Mucosa of rectum (tissue), 2 donors: Measurements from ENCODE around the gene TMEM236.

Source experiments
- H3K27ac ChIP-seq, 2 donors: one replicate each; pipeline ENCODE4 v1.7.0; 2013; ENCODE audit warnings: inconsistent platforms in 2 of 2, low read depth in 2 of 2, low read length in 2 of 2
- H3K27me3 ChIP-seq, 2 donors: one replicate each; pipeline ENCODE4 v1.7.0; 2013; ENCODE audit warnings: low read length in 2 of 2; ENCODE audit not compliant: control insufficient read depth in 2 of 2, insufficient read depth in 2 of 2
- H3K36me3 ChIP-seq, 2 donors: one replicate each; pipeline ENCODE4 v1.7.0; 2013; ENCODE audit warnings: low read length in 2 of 2; ENCODE audit not compliant: control insufficient read depth in 2 of 2, insufficient read depth in 2 of 2
- H3K4me1 ChIP-seq, 2 donors: one replicate each; pipeline ENCODE4 v1.7.0; 2013; ENCODE audit warnings: low read length in 2 of 2, mild to moderate bottlenecking in 1 of 2; ENCODE audit not compliant: control insufficient read depth in 2 of 2, insufficient read depth in 2 of 2
- H3K4me3 ChIP-seq, 2 donors: one replicate each; pipeline ENCODE4 v1.7.0; 2013; ENCODE audit warnings: low read length in 2 of 2
- H3K9ac ChIP-seq, 2 donors: one replicate each; pipeline ENCODE4 v1.7.0; 2013; ENCODE audit warnings: low read length in 2 of 2, low read depth in 1 of 2, mild to moderate bottlenecking in 1 of 2
- H3K9me3 ChIP-seq, 2 donors: one replicate each; pipeline ENCODE4 v1.7.0; 2013; ENCODE audit warnings: low read length in 2 of 2; ENCODE audit not compliant: control insufficient read depth in 2 of 2
- donor health status: healthy.
- donor health status: Normal muscosa, but diverticular disease.

TMEM236 gene

GRCh38 chr10:17740668-17741067, 11.3 kb upstream of the TMEM236 start:
- H3K4me1 ChIP-seq, result peaks cover 2 to 5% of the 10 kb centered on the region in 2 donors
- no peaks in the 10 kb centered on the region for H3K9me3 ChIP-seq
- H3K9ac ChIP-seq, result no peak overlapping the region
- H3K27ac ChIP-seq, result no peak overlapping the region
- no peaks in the 10 kb centered on the region for H3K27me3 ChIP-seq
- H3K4me3 ChIP-seq, result no peak overlapping the region
- H3K36me3 ChIP-seq, result no peaks in the 10 kb centered on the region

GRCh38 chr10:17742918-17743317, 9.1 kb upstream of the TMEM236 start:
- H3K36me3 ChIP-seq, result no peaks in the 10 kb centered on the region
- H3K4me1 ChIP-seq, result peaks cover 2 to 5% of the 10 kb centered on the region in 2 donors
- no peaks in the 10 kb centered on the region for H3K9me3 ChIP-seq
- no peak overlapping the region for H3K9ac ChIP-seq
- H3K27me3 ChIP-seq, result no peaks in the 10 kb centered on the region
- H3K4me3 ChIP-seq, result no peak overlapping the region
- no peak overlapping the region for H3K27ac ChIP-seq

GRCh38 chr10:17743437-17743836, 8.6 kb upstream of the TMEM236 start:
- no peaks in the 10 kb centered on the region for H3K9me3 ChIP-seq
- H3K36me3 ChIP-seq, result no peaks in the 10 kb centered on the region
- no peak overlapping the region for H3K4me3 ChIP-seq
- H3K27me3 ChIP-seq, result no peaks in the 10 kb centered on the region
- H3K9ac ChIP-seq, result no peak overlapping the region
- peaks cover 2 to 5% of the 10 kb centered on the region in 2 donors for H3K4me1 ChIP-seq
- no peak overlapping the region for H3K27ac ChIP-seq

- no peak overlapping the region for H3K27ac ChIP-seq
- no peaks in the 10 kb centered on the region for H3K9me3 ChIP-seq
- H3K9ac ChIP-seq, result no peak overlapping the region
- H3K4me1 ChIP-seq, result peaks cover 2 to 5% of the 10 kb centered on the region in 2 donors
- no peaks in the 10 kb centered on the region for H3K36me3 ChIP-seq
- peak overlapping the region in 1 of 2 donors; percentile 16 for H3K4me3 ChIP-seq
- H3K27me3 ChIP-seq, result no peaks in the 10 kb centered on the region
Observed at GRCh38 chr10:17744341-17744861, 7.6 kb upstream of the TMEM236 start.

- H3K4me1 ChIP-seq, result peaks cover 4 to 11% of the 10 kb centered on the region in 2 donors
- no peaks in the 10 kb centered on the region for H3K27me3 ChIP-seq
- no peak overlapping the region for H3K4me3 ChIP-seq
- H3K9me3 ChIP-seq, result no peaks in the 10 kb centered on the region
- no peak overlapping the region for H3K27ac ChIP-seq
- H3K36me3 ChIP-seq, result no peaks in the 10 kb centered on the region
- no peak overlapping the region for H3K9ac ChIP-seq
Observed at GRCh38 chr10:17747883-17748550, 4.0 kb upstream of the TMEM236 start.

- no peaks in the 10 kb centered on the region for H3K27me3 ChIP-seq
- H3K9me3 ChIP-seq, result no peaks in the 10 kb centered on the region
- no peak overlapping the region for H3K27ac ChIP-seq
- H3K4me3 ChIP-seq, result no peak overlapping the region
- H3K4me1 ChIP-seq, result peaks cover 6 to 13% of the 10 kb centered on the region in 2 donors
- no peak overlapping the region for H3K9ac ChIP-seq
- H3K36me3 ChIP-seq, result no peaks in the 10 kb centered on the region
Observed at GRCh38 chr10:17749890-17750289, 2.1 kb upstream of the TMEM236 start.

- Histone ChIP-seq H3K36me3 (no peaks in the 10 kb centered on the region), H3K4me1 (peaks cover 25 to 50% of the 10 kb centered on the region in 2 donors), H3K27ac (peak overlapping the region; percentile 71 to 75), H3K4me3 (peak overlapping the region; percentile 64 to 74), H3K9me3 (no peaks in the 10 kb centered on the region), H3K27me3 (no peaks in the 10 kb centered on the region), H3K9ac (peak overlapping the region in 1 of 2 donors; percentile 50)
Observed at GRCh38 chr10:17756557-17757217, 4.7 kb downstream of the TMEM236 start.

- Histone ChIP-seq H3K36me3 (no peaks in the 10 kb centered on the region), H3K27ac (peak overlapping the region; percentile 38 to 77), H3K4me3 (no peak overlapping the region), H3K27me3 (no peaks in the 10 kb centered on the region), H3K9me3 (no peaks in the 10 kb centered on the region), H3K9ac (no peak overlapping the region), H3K4me1 (peaks cover 23 to 53% of the 10 kb centered on the region in 2 donors)
Observed at GRCh38 chr10:17758200-17758599, 6.2 kb downstream of the TMEM236 start.

GRCh38 chr10:17758896-17759295, 6.9 kb downstream of the TMEM236 start:
- H3K4me3 ChIP-seq, result peak overlapping the region; percentile 24 to 33
- no peaks in the 10 kb centered on the region for H3K9me3 ChIP-seq
- no peaks in the 10 kb centered on the region for H3K36me3 ChIP-seq
- peaks cover 23 to 51% of the 10 kb centered on the region in 2 donors for H3K4me1 ChIP-seq
- no peaks in the 10 kb centered on the region for H3K27me3 ChIP-seq
- peak overlapping the region; percentile 71 to 77 for H3K27ac ChIP-seq
- no peak overlapping the region for H3K9ac ChIP-seq

GRCh38 chr10:17764142-17764541, 12.1 kb downstream of the TMEM236 start:
- Histone ChIP-seq H3K4me1 (peaks cover 7 to 17% of the 10 kb centered on the region in 2 donors), H3K27ac (no peak overlapping the region), H3K4me3 (no peak overlapping the region), H3K36me3 (peaks cover 4 to 5% of the 10 kb centered on the region in 2 donors), H3K27me3 (no peaks in the 10 kb centered on the region), H3K9ac (no peak overlapping the region), H3K9me3 (no peaks in the 10 kb centered on the region)
